GM19025 (cell line): Measurements from ENCODE around the gene TEX53.

Experiments used
- ATAC-seq: cut with Tn5 transposase; IDR thresholded peaks from one replicate; pipeline ENCODE4 v1.9.1; 2021; ENCODE audit warnings: mild to moderate bottlenecking, low read depth, moderate library complexity; ENCODE audit not compliant: unreplicated experiment

Gene TEX53

DNA sequence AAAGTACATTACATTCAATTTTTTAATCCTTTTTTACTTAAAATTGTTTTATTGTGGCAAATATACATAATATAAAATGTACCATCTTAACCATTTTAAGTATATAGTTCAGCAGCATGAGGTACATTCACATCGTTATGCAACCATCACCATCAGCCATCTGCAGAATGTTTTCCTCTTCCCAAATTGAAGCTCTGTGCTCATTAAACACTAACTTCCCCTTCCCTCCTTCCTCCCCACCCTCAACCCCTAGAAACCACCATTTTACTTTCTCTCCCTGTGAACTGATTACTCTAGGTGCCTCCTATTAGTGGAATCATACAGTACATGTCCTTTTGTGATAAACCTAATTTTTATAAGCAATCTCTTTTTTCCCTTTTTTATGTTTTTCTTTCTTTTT lies 15.6 kb downstream of the TEX53 start:
- ATAC-seq = no peak

- ATAC-seq = no peak
These were observed 19.2 kb downstream of the TEX53 start for GRCh38 chr9:114638404-114638803.

GRCh38 chr9:114634387-114634786 lies 23.2 kb downstream of the TEX53 start:
- ATAC-seq = no peak

DNA sequence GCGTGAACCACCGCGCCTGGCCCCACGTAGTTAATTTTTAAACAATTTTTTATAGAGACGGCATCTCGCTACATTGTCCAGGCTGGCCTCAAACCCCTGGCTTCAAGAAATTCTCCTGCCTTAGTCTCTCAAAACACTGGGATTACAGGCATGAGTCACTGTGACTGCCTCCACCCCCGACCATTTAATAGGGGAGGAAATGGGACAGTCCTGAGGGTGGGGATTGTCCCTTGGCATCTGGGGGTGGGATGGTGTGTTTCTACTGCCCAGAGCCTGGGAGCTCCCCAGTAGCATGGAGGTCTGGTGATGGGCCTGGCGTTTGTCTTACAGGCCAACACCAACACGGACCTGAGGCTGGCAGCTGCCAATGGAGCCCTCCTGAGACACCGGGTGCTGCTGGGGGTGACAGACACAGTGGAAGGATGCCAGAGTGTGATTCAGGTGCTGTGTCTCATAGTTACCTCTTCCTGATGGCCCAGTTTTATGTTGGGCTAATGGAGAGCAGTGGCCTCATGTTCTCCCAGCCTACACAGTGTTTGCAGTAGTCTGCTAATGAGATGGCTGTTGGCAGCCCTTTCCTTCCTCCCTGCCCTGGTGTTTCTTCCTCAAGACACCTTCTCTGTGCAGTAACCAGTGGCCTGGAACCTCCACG lies 24.0 kb downstream of the TEX53 start:
- no peak for ATAC-seq

GRCh38 chr9:114631166-114631565 lies 26.4 kb downstream of the TEX53 start:
- ATAC-seq = no peak

GRCh38 chr9:114629563-114630090 lies 28.0 kb downstream of the TEX53 start:
- no peak for ATAC-seq

DNA sequence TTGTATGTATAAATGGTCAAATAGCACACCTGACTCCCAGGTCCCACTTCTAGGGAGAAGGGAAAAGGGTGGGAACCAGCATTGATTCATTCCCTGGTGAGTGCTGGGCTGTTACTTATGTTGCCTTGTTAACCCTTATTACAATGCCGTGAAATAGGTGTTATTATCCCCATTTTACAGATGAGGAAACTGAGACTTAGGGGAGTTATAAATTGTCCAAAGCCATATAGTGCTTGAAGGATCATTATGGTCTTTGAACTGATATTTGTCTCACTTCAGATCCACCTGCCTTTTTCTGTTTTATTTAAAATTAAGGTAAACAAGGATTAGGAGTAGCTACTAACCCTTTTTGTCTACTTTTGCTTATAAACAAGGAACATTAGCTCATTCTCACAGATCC lies 30.1 kb downstream of the TEX53 start:
- no peak for ATAC-seq

DNA sequence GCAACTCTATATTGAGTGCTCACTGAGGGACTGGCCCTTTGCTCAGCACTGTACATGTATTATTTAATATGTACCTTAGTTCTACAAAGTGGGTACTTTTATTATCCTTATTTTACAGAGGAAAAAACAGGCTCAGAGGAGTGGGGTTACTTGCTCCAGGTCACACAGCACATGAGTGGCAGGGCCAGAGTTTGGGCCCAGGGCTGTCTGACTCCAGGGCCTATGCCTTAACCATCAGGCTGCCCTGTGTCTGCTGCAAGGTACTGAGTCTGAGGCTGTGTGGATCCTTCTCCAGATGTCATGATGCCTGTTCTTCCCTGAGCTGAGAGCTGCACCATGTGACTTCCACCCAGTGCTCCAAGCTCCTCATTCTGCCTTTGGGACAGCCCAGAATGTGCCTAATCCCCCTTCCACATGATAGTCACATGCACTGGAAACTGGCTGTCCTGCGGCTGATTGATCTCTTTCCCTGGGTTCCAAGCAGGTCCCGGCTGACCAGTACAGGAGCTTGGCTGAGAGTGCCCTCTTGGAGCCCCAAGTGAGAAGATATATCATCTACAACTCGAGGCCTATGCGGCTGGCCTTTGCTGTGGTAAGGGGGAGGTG lies 31.1 kb downstream of the TEX53 start:
- no peak for ATAC-seq

- no peak for ATAC-seq
These were observed 32.9 kb downstream of the TEX53 start for GRCh38 chr9:114624677-114625076.

DNA sequence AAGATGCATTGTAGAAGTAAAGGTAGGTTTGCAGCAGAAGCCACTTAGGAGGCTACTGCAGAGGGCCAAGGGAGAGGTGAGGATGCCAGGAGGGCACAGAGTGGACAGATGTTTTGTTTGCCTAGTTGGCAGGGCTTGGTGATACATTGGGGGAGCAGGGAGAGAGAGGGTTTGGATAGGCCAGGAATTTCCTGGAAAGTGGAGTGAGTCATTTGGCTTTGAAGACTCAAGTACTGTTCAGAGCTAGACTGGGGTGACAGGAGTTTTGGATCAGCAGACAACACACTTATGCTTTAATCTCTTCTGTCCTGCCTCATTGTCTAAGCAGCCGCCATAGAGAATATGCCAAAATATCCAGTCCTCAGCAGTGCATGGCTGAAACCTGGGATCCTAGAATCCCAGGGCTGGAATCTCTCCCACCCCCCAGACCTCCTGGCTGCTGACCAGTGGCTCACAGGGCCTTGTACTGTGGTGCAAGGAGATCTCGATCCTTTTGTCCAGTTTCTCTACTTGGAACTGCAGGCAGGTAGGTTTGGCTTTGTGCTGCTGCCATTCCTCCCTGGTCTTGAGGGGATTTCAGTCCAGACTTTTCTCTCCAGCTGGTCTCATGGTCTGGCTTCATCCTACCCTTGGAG lies 35.5 kb downstream of the TEX53 start:
- no peak for ATAC-seq

GRCh38 chr9:114621561-114621960 lies 36.0 kb downstream of the TEX53 start:
- ATAC-seq = no peak

GRCh38 chr9:114619191-114619761 lies 38.3 kb downstream of the TEX53 start:
- no peak for ATAC-seq

- peak; percentile 56 for ATAC-seq
These were observed 40.7 kb downstream of the TEX53 start for GRCh38 chr9:114616684-114617520.

GRCh38 chr9:114614373-114614772 lies 43.2 kb downstream of the TEX53 start:
- no peak for ATAC-seq

GRCh38 chr9:114613919-114614318 lies 43.7 kb downstream of the TEX53 start:
- no peak for ATAC-seq

DNA sequence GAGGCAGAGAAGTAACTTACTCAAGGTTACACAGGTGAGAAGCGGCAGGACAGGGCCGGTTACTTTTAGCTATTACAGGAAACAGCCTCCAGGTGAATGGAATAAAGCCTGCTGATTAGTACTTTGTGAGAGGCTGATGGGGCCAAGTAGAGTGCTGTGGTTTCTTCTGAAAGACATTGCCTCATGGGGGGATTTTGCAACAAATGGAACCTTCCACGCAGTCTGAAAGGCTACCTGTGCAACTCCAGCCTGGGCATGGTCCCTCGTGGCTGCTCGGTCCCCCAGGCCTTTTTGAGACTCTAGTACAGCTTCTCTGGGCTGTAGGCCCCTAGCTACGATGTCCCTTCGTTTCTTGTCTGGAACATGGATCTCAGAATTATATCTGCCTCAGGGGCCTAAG lies 44.5 kb downstream of the TEX53 start:
- ATAC-seq = no peak

DNA sequence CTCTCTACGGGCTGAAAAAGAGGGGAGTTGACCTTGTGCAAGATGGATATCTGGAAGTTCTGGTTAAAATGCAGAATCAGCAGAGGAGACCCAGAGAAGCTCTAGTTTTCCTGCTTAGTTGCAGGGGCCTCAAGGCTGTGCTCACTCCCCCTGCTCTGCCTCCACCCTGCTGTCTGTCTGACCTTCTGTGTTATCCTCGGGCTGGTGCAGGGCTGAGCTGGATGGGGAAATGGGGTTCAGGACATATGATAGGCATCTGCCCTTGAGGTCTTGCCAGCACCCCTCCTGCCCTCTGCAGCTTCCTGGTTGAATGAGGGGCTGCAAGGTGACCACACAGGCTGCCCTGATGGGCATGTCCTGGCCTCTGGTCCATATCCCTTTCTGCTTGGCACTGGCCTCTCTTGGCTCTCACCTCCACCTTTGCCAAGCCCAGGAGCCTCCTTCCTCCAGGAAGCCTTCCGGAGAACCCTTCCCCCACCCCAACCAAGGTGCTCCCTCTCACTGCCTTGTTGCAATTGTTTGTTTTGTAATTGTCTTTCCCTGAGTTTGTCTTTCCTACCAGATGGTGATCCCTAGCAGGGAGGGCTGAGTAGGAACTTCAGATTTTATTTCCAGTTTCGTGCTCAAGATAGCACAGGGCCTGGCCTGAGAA lies 45.2 kb downstream of the TEX53 start:
- no peak for ATAC-seq

- peak; percentile 38 for ATAC-seq
These were observed 45.9 kb downstream of the TEX53 start for GRCh38 chr9:114611516-114612271.

GRCh38 chr9:114608525-114608796 lies 49.1 kb downstream of the TEX53 start:
- ATAC-seq = no peak
